ENCODE results near the gene ZBTB44.
A peak's percentile ranks its signal among the peaks of the same experiment; 100 is the strongest.

The ZBTB44 gene

GRCh38 chr11:130202818-130203689, 111.7 kb downstream of the ZBTB44 start:
- TF ChIP-seq CTCF (IDR thresholded peaks at IDR 0.05; ENCODE audit: low read length) = no peak
- no peak for TF ChIP-seq EZH2 (IDR thresholded peaks at IDR 0.05; ENCODE audit: borderline replicate concordance, low read length)
- Histone ChIP-seq H3K9ac (ENCODE audit: low read length) (no peak overlapping the region), H3K4me3 (ENCODE audit: low read depth, low read length, poor library complexity, severe bottlenecking) (no peak overlapping the region), H3K9me3 (ENCODE audit: low read length) (no peaks in the 10 kb centered on the region), H2AFZ (ENCODE audit: low read length) (no peak overlapping the region), H3K9me2 (ENCODE audit: low read depth, low read length) (no peaks in the 10 kb centered on the region), H3K27me3 (ENCODE audit: insufficient read depth, low read length) (no peaks in the 10 kb centered on the region), H3K4me2 (ENCODE audit: low read length) (no peak overlapping the region), H3K27ac (ENCODE audit: low read depth, low read length, poor library complexity, severe bottlenecking) (no peak overlapping the region), H3K79me2 (ENCODE audit: insufficient read depth, low read length) (no peaks in the 10 kb centered on the region), H3F3A (ENCODE audit: insufficient read depth, low read length) (no peaks in the 10 kb centered on the region), H3K4me1 (ENCODE audit: insufficient read depth, low read length, severe bottlenecking) (no peaks in the 10 kb centered on the region), H4K20me1 (ENCODE audit: insufficient read depth, low read length) (no peaks in the 10 kb centered on the region), H3K36me3 (ENCODE audit: insufficient read depth, low read length) (peaks cover 95% of the 10 kb centered on the region)

- Histone ChIP-seq H3K4me2 (ENCODE audit: low read length) (no peak overlapping the region), H3F3A (ENCODE audit: insufficient read depth, low read length) (no peaks in the 10 kb centered on the region), H3K9me2 (ENCODE audit: low read depth, low read length) (no peaks in the 10 kb centered on the region), H3K36me3 (ENCODE audit: insufficient read depth, low read length) (peaks cover 98% of the 10 kb centered on the region), H2AFZ (ENCODE audit: low read length) (no peak overlapping the region), H4K20me1 (ENCODE audit: insufficient read depth, low read length) (no peaks in the 10 kb centered on the region), H3K4me1 (ENCODE audit: insufficient read depth, low read length, severe bottlenecking) (no peaks in the 10 kb centered on the region), H3K9me3 (ENCODE audit: low read length) (no peaks in the 10 kb centered on the region), H3K79me2 (ENCODE audit: insufficient read depth, low read length) (no peaks in the 10 kb centered on the region), H3K27me3 (ENCODE audit: insufficient read depth, low read length) (no peaks in the 10 kb centered on the region), H3K4me3 (ENCODE audit: low read depth, low read length, poor library complexity, severe bottlenecking) (no peak overlapping the region), H3K27ac (ENCODE audit: low read depth, low read length, poor library complexity, severe bottlenecking) (peak overlapping the region; percentile 43), H3K9ac (ENCODE audit: low read length) (no peak overlapping the region)
- TF ChIP-seq CTCF (IDR thresholded peaks at IDR 0.05; ENCODE audit: low read length) = no peak
- TF ChIP-seq EZH2 (IDR thresholded peaks at IDR 0.05; ENCODE audit: borderline replicate concordance, low read length) = no peak
These were observed 112.5 kb downstream of the ZBTB44 start for GRCh38 chr11:130202009-130202817.

GRCh38 chr11:130201026-130201425, 113.7 kb downstream of the ZBTB44 start:
- Histone ChIP-seq H3F3A (ENCODE audit: insufficient read depth, low read length) (no peaks in the 10 kb centered on the region), H3K36me3 (ENCODE audit: insufficient read depth, low read length) (peaks cover 99% of the 10 kb centered on the region), H3K4me1 (ENCODE audit: insufficient read depth, low read length, severe bottlenecking) (no peaks in the 10 kb centered on the region), H3K9ac (ENCODE audit: low read length) (no peak overlapping the region), H2AFZ (ENCODE audit: low read length) (no peak overlapping the region), H3K27ac (ENCODE audit: low read depth, low read length, poor library complexity, severe bottlenecking) (no peak overlapping the region), H3K4me2 (ENCODE audit: low read length) (no peak overlapping the region), H3K27me3 (ENCODE audit: insufficient read depth, low read length) (no peaks in the 10 kb centered on the region), H3K4me3 (ENCODE audit: low read depth, low read length, poor library complexity, severe bottlenecking) (no peak overlapping the region), H4K20me1 (ENCODE audit: insufficient read depth, low read length) (no peaks in the 10 kb centered on the region), H3K9me3 (ENCODE audit: low read length) (no peaks in the 10 kb centered on the region), H3K9me2 (ENCODE audit: low read depth, low read length) (no peaks in the 10 kb centered on the region), H3K79me2 (ENCODE audit: insufficient read depth, low read length) (no peaks in the 10 kb centered on the region)
- TF ChIP-seq CTCF (IDR thresholded peaks at IDR 0.05; ENCODE audit: low read length) (no peak), EZH2 (IDR thresholded peaks at IDR 0.05; ENCODE audit: borderline replicate concordance, low read length) (no peak)
